H1 (cell line): Measurements from ENCODE around the gene ZNF133. TPM values are rescaled to one million over a fixed set of nuclear protein-coding genes. Genes with fewer than 3 reads are reported as not detected.

Experiments
- CTCF ChIA-PET: fragments of 300-600 bp; sonication (Branson Sonifier 250); formaldehyde crosslinking; loops from one replicate; lab custom pipeline; 2021; ENCODE audit not compliant: partially characterized antibody; lab: Charles Lee
- POLR2A ChIA-PET: fragments of 300-600 bp; sonication (Branson Sonifier 250); formaldehyde crosslinking; loops from one replicate; lab custom pipeline; 2021; ENCODE audit warnings: inconsistent platforms; ENCODE audit not compliant: partially characterized antibody; lab: Charles Lee
- DNase-seq, 2 experiments: peaks; one replicate each; pipeline versions ENCODE4 v3.0.0 to v3.0.0-alpha.2; 2010 to 2022; ENCODE audit warnings: low spot score in 2 of 2, low read depth in 1 of 2, mixed read lengths in 1 of 2
- FAIRE-seq: peaks from 2 replicates; lab custom pipeline; 2011; peaks lifted over from hg19 to GRCh38; lab: Jason Lieb, UNC
- H2AFZ ChIP-seq: 2 replicates; pipeline ENCODE4 v1.8.1; 2012; ENCODE audit warnings: low read length, inconsistent platforms
- H2AK5ac ChIP-seq: 2 replicates; pipeline ENCODE4 v1.6.1; 2013; ENCODE audit warnings: low read depth, low read length
- H2BK120ac ChIP-seq: replicated peaks from 2 replicates; pipeline ENCODE3; 2013; ENCODE audit warnings: low read depth, low read length, inconsistent platforms
- H2BK12ac ChIP-seq: 2 replicates; pipeline ENCODE4 v1.6.1; 2013; ENCODE audit warnings: low read depth, low read length
- H2BK15ac ChIP-seq: 2 replicates; pipeline ENCODE4 v1.6.1; 2013; ENCODE audit warnings: low read length
- H2BK20ac ChIP-seq: 2 replicates; pipeline ENCODE4 v1.6.1; 2013; ENCODE audit warnings: low read length
- H2BK5ac ChIP-seq: 2 replicates; pipeline ENCODE4 v1.6.1; 2013; ENCODE audit warnings: low read depth, low read length
- H3K14ac ChIP-seq: 2 replicates; pipeline ENCODE4 v1.6.1; 2013; ENCODE audit warnings: inconsistent platforms; ENCODE audit not compliant: insufficient read length
- H3K18ac ChIP-seq: 2 replicates; pipeline ENCODE4 v1.6.1; 2013; ENCODE audit warnings: low read length; ENCODE audit errors: extremely low read depth
- H3K23ac ChIP-seq: 2 replicates; pipeline ENCODE4 v1.6.1; 2013; ENCODE audit warnings: inconsistent platforms; ENCODE audit not compliant: insufficient read length
- H3K23me2 ChIP-seq: 2 replicates; pipeline ENCODE4 v1.6.1; 2013; ENCODE audit warnings: low read depth, low read length
- H3K27ac ChIP-seq: 2 replicates; pipeline ENCODE4 v1.6.1; 2011; ENCODE audit warnings: low read depth, low read length, inconsistent platforms
- H3K27me3 ChIP-seq, 4 experiments: replicated peaks in 1 of 4; 1 replicate in 1 of 4; 2 replicates in 3 of 4; pipeline versions ENCODE4 v1.6.1 to v1.8.1; 2011 to 2013; ENCODE audit warnings: low read length in 3 of 4, mild to moderate bottlenecking in 3 of 4, inconsistent platforms in 2 of 4, mixed read lengths in 2 of 4, moderate library complexity in 1 of 4; ENCODE audit not compliant: control insufficient read depth in 3 of 4, insufficient read depth in 3 of 4; ENCODE audit errors: extremely low read depth in 1 of 4
- H3K36me3 ChIP-seq, 4 experiments: 2 replicates each; pipeline versions ENCODE4 v1.6.1 to v1.8.1; 2011 to 2013; ENCODE audit warnings: mild to moderate bottlenecking in 4 of 4, low read length in 3 of 4, moderate library complexity in 2 of 4, control low read depth in 1 of 4, inconsistent platforms in 1 of 4; ENCODE audit not compliant: insufficient read depth in 4 of 4, control insufficient read depth in 2 of 4
- H3K4ac ChIP-seq: replicated peaks from 2 replicates; pipeline ENCODE3; 2013; ENCODE audit warnings: low read length, low read depth, mixed read lengths, inconsistent platforms; ENCODE audit not compliant: insufficient read length
- H3K4me1 ChIP-seq, 4 experiments: replicated peaks in 1 of 4; 1 replicate in 1 of 4; 2 replicates in 3 of 4; pipeline versions ENCODE4 v1.6.1 to v1.8.1; 2011 to 2013; ENCODE audit warnings: low read length in 3 of 4, inconsistent platforms in 2 of 4, mixed read lengths in 1 of 4; ENCODE audit not compliant: insufficient read depth in 4 of 4, control insufficient read depth in 3 of 4
- H3K4me2 ChIP-seq, 2 experiments: 2 replicates each; pipeline versions ENCODE4 v1.6.1 to v1.8.1; 2011 to 2013; ENCODE audit warnings: low read depth in 2 of 2, low read length in 2 of 2, control low read depth in 1 of 2, inconsistent platforms in 1 of 2, mild to moderate bottlenecking in 1 of 2; ENCODE audit not compliant: insufficient read depth in 1 of 2
- H3K4me3 ChIP-seq, 4 experiments: fragments of 200-600, 300-600 bp in 1 of 4; sonication (generic), shearing (Covaris generic), sonication (Bioruptor Twin) in 1 of 4; 2 replicates each; pipeline versions ENCODE4 v1.5.1 to v1.8.1; 2011 to 2016; ENCODE audit warnings: low read length in 4 of 4, low read depth in 3 of 4, control low read depth in 2 of 4, inconsistent platforms in 2 of 4, mild to moderate bottlenecking in 2 of 4, mixed read lengths in 1 of 4, moderate library complexity in 1 of 4; ENCODE audit not compliant: insufficient read depth in 2 of 4; ENCODE audit errors: extremely low read depth in 1 of 4
- H3K56ac ChIP-seq: replicated peaks from 2 replicates; pipeline ENCODE3; 2013; ENCODE audit warnings: low read depth, mild to moderate bottlenecking, mixed read lengths, low read length, inconsistent platforms; ENCODE audit not compliant: insufficient read length
- H3K79me1 ChIP-seq: 2 replicates; pipeline ENCODE4 v1.6.1; 2013; ENCODE audit warnings: low read depth, low read length, control low read depth
- H3K79me2 ChIP-seq, 2 experiments: 2 replicates each; pipeline versions ENCODE4 v1.6.1 to v1.8.1; 2012 to 2013; ENCODE audit warnings: low read length in 2 of 2, mild to moderate bottlenecking in 2 of 2, inconsistent platforms in 1 of 2; ENCODE audit not compliant: insufficient read depth in 2 of 2, control insufficient read depth in 1 of 2
- H3K9ac ChIP-seq, 4 experiments: replicated peaks in 1 of 4; 1 replicate in 1 of 4; 2 replicates in 3 of 4; pipeline versions ENCODE4 v1.6.1 to v1.8.1; 2011 to 2013; ENCODE audit warnings: low read depth in 3 of 4, low read length in 3 of 4, control low read depth in 2 of 4, mild to moderate bottlenecking in 2 of 4, moderate library complexity in 2 of 4, inconsistent platforms in 1 of 4; ENCODE audit errors: extremely low read depth in 1 of 4
- H3K9me3 ChIP-seq, 2 experiments: 2 replicates each; pipeline versions ENCODE4 v1.6.1 to v1.8.1; 2012 to 2013; ENCODE audit warnings: mild to moderate bottlenecking in 2 of 2, moderate library complexity in 2 of 2, control low read depth in 1 of 2, inconsistent platforms in 1 of 2, low read depth in 1 of 2, low read length in 1 of 2, mixed read lengths in 1 of 2; ENCODE audit not compliant: insufficient read depth in 2 of 2
- H4K20me1 ChIP-seq, 2 experiments: replicated peaks in 1 of 2; 2 replicates each; pipeline versions ENCODE3 to v1.8.1; 2011 to 2013; ENCODE audit warnings: inconsistent platforms in 2 of 2, low read length in 2 of 2, mild to moderate bottlenecking in 1 of 2; ENCODE audit not compliant: insufficient read depth in 2 of 2, control insufficient read depth in 1 of 2
- H4K5ac ChIP-seq: 2 replicates; pipeline ENCODE4 v1.6.1; 2013; ENCODE audit warnings: low read length, low read depth, mixed read lengths, inconsistent platforms; ENCODE audit not compliant: insufficient read length
- H4K8ac ChIP-seq: 2 replicates; pipeline ENCODE4 v1.8.0; 2013; ENCODE audit warnings: mild to moderate bottlenecking, moderate library complexity, low read length, inconsistent platforms; ENCODE audit not compliant: insufficient read depth; ENCODE audit errors: extremely low read depth
- H4K91ac ChIP-seq: replicated peaks from 2 replicates; pipeline ENCODE3; 2013; ENCODE audit warnings: low read length, mixed read lengths, inconsistent platforms; ENCODE audit not compliant: insufficient read length
- CBX8 ChIP-seq: fragments of 300-800, 300-1000 bp; sonication (generic); IDR thresholded peaks from 2 replicates; pipeline ENCODE4 v1.7.1; 2016; ENCODE audit warnings: low read depth, low read length, borderline replicate concordance
- CEBPB ChIP-seq: IDR thresholded peaks from 2 replicates; pipeline ENCODE4 v1.6.1; 2012; ENCODE audit warnings: low read depth, low read length
- JUND ChIP-seq: IDR thresholded peaks from 2 replicates; pipeline ENCODE4 v1.6.1; 2011; ENCODE audit warnings: mild to moderate bottlenecking, improper control_type of control experiment, low read length
- KDM5A ChIP-seq: fragments of 200-600 bp; IDR thresholded peaks from 2 replicates; pipeline ENCODE4 v1.7.1; 2012; ENCODE audit warnings: mild to moderate bottlenecking, low read length, inconsistent platforms, mixed read lengths
- NANOG ChIP-seq: IDR thresholded peaks from 2 replicates; pipeline ENCODE4 v1.6.1; 2011; ENCODE audit warnings: low read length, low read depth, mild to moderate bottlenecking, inconsistent platforms; ENCODE audit not compliant: insufficient read depth, poor library complexity, severe bottlenecking
- POLR2A ChIP-seq, 2 experiments: IDR thresholded peaks; 1 replicate in 1 of 2; 2 replicates in 1 of 2; pipeline ENCODE4 v1.6.1; 2011; ENCODE audit warnings: low read depth in 2 of 2, low read length in 2 of 2, mild to moderate bottlenecking in 2 of 2; ENCODE audit errors: control extremely low read depth in 1 of 2
- POLR2AphosphoS5 ChIP-seq: IDR thresholded peaks from 2 replicates; pipeline ENCODE4 v1.6.1; 2011; ENCODE audit warnings: low read depth, low read length
- RNF2 ChIP-seq: fragments of 200-900, 300-1000 bp; sonication (generic); IDR thresholded peaks from 2 replicates; pipeline ENCODE4 v1.7.1; 2016; ENCODE audit warnings: borderline replicate concordance, low read depth, mild to moderate bottlenecking, antibody characterized with exemption, low read length; ENCODE audit not compliant: poor library complexity, severe bottlenecking; ENCODE audit errors: missing control alignments
- SRF ChIP-seq: IDR thresholded peaks from 2 replicates; pipeline ENCODE4 v1.6.1; 2011; ENCODE audit warnings: mild to moderate bottlenecking, low read depth, low read length, moderate library complexity
- WGBS, 2 experiments: shearing (Covaris generic) in 1 of 2; methylation state at CpG; one replicate each; pipeline versions ENCODE4 v1.1.6 to v1.1.7; 2013 to 2015; ENCODE audit warnings: low lambda C conversion rate in 2 of 2, mixed read lengths in 2 of 2, inconsistent platforms in 1 of 2, low coverage in 1 of 2, missing lambda C conversion rate in 1 of 2; ENCODE audit not compliant: insufficient replicate concordance in 2 of 2, insufficient coverage in 1 of 2, insufficient read length in 1 of 2; ENCODE audit errors: extremely low coverage in 1 of 2, missing lambda C conversion rate in 1 of 2; 5-methylcytosine and 5-hydroxymethylcytosine counted together
- polyA plus RNA-seq, 7 experiments: library from polyadenylated mRNA; depleted of rRNA in 3 of 7; stranded (reverse) in 5 of 7; unstranded in 2 of 7; fragments of >200 nt in 5 of 7; fragments of 200-250 nt in 2 of 7; gene quantifications; 1 replicate in 5 of 7; 2 replicates in 1 of 7; 4 replicates in 1 of 7; pipeline versions ENCODE4 v1.2.1 to v1.2.3, GENCODE V29; 2011 to 2013; ENCODE audit warnings: missing spikeins in 2 of 7, mixed read lengths in 2 of 7
- total RNA-seq: library from RNA; stranded (reverse); fragmentation: NEBNext Ultra II Directional; extraction: Animal tissue kit (Norgen Biotek cat#: 25700); gene quantifications from 2 replicates; pipeline ENCODE4 v1.2.1, GENCODE V29; 2021
- TF ChIP-seq, protein P1 (sequence below): IDR thresholded peaks from 2 replicates; pipeline ENCODE4 v1.6.1; 2012; ENCODE audit warnings: low read length, inconsistent platforms

Gene ZNF133
- total and polyA plus RNA-seq, 2 of the 8 experiments (the other 6 are each of a cell fraction or from before 2014, with no cell fraction given): 12.1 to 15.8 TPM

GRCh38 chr20:18321976-18322950 is 33.9 kb downstream of the ZNF133 start:
- CTCF ChIA-PET: no interaction called here
- no peak overlapping the region for H3K9ac ChIP-seq
- no peak overlapping the region for H3K4me2 ChIP-seq
- no peaks in the 10 kb centered on the region for H3K79me1 ChIP-seq
- H2AK5ac ChIP-seq: no peak overlapping the region
- H2BK20ac ChIP-seq: no peak overlapping the region
- no peaks in the 10 kb centered on the region for H3K79me2 ChIP-seq
- no peak overlapping the region; the same call in 1 of the 2 replicates for H3K18ac ChIP-seq
- peaks cover 0 to 4% of the 10 kb centered on the region in 2 experiments; a peak in 1 of 4 replicates for H3K9me3 ChIP-seq
- DNase-seq (no peak), FAIRE-seq (peak; percentile 7)
- H3K4me3 ChIP-seq: no peak overlapping the region; a peak in 1 of 8 replicates
- H4K5ac ChIP-seq: peak overlapping the region; percentile 81
- no peak overlapping the region for H4K91ac ChIP-seq
- H3K56ac ChIP-seq: no peak overlapping the region
- H3K27ac ChIP-seq: no peak overlapping the region
- no peaks in the 10 kb centered on the region for H3K27me3 ChIP-seq
- POLR2A ChIA-PET: no interaction called here
- no peak overlapping the region for H2BK5ac ChIP-seq
- H3K14ac ChIP-seq: no peak overlapping the region
- 0 out of 2 replicates have a peak overlapping the region, but pooled peaks have one; percentile 58 for H2AFZ ChIP-seq
- H2BK12ac ChIP-seq: no peak overlapping the region; the same call in 1 of the 2 replicates
- WGBS, 2 experiments: 86% methylated on average over 10 of the region's 10 CpGs; no CpG with 5 or more reads in 1 of the 2 experiments
- H3K4me1 ChIP-seq: peaks cover 0 to 11% (median 5%) of the 10 kb centered on the region in 4 experiments; a peak in 6 of 7 replicates
- no peak overlapping the region for H3K23ac ChIP-seq
- H3K36me3 ChIP-seq: no peaks in the 10 kb centered on the region; a peak in 1 of 8 replicates
- no peak overlapping the region for H2BK120ac ChIP-seq
- no peak overlapping the region for H2BK15ac ChIP-seq
- H4K20me1 ChIP-seq: no peaks in the 10 kb centered on the region
- H3K23me2 ChIP-seq: no peaks in the 10 kb centered on the region
- H3K4ac ChIP-seq: no peak overlapping the region
- H4K8ac ChIP-seq: no peak overlapping the region
- no peak for TF ChIP-seq CBX8
- TF ChIP-seq JUND: no peak
- no peak for TF ChIP-seq KDM5A
- TF ChIP-seq, protein P1, sequence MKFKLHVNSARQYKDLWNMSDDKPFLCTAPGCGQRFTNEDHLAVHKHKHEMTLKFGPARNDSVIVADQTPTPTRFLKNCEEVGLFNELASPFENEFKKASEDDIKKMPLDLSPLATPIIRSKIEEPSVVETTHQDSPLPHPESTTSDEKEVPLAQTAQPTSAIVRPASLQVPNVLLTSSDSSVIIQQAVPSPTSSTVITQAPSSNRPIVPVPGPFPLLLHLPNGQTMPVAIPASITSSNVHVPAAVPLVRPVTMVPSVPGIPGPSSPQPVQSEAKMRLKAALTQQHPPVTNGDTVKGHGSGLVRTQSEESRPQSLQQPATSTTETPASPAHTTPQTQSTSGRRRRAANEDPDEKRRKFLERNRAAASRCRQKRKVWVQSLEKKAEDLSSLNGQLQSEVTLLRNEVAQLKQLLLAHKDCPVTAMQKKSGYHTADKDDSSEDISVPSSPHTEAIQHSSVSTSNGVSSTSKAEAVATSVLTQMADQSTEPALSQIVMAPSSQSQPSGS: no peak
- no peak for TF ChIP-seq SRF
- TF ChIP-seq POLR2AphosphoS5: no peak
- TF ChIP-seq POLR2A (IDR thresholded peaks at IDR 0.05; ENCODE audit: control extremely low read depth in 1 of 2, low read depth in 2 of 2, low read length in 2 of 2): no peak
- no peak for TF ChIP-seq RNF2
- TF ChIP-seq CEBPB: no peak
- no peak for TF ChIP-seq NANOG
